Erythroblast (primary cell): ENCODE measurements around the gene CHD9NB.

Experiments used
- GATA1 ChIP-seq: IDR thresholded peaks from 2 replicates; pipeline ENCODE4 v1.6.1; 2011; ENCODE audit warnings: low read depth, mild to moderate bottlenecking, control low read depth, low read length, moderate library complexity
- POLR2A ChIP-seq: IDR thresholded peaks from 2 replicates; pipeline ENCODE4 v1.6.1; 2011; ENCODE audit warnings: mild to moderate bottlenecking, low read length

DNA sequence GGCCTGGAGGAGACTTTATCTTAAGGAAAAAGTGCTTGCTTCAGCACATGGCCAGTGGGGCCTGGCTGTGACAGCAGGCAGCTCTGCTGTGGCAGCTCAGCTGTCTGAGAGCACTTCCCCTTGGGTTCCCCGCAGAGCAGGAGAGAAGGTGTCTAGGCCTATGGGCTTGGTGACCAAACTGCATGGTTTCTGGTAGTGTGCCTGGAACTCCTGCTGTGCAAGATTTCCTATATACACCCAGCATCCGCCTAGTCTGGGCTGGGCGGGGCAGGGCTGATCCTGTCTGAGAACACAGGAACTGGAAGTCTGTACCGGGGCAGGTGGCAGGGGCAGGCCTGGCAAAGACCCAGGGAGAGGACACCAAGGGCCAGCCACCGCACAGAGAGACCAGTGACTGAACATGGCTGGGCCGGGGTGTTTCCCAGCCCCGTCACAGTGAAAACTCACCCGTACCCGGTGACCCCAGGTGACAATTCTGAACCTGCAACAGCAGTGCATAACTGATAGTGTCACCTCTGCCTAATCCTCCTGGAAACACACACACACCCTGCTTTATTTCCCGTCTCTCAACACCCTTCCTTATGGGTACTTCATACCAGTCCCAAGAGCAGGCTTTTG is 41.4 kb upstream of the CHD9NB start:
- TF ChIP-seq POLR2A (no peak), GATA1 (no peak)
